Osteocyte (in vitro differentiated cells): ENCODE data around the gene DPH3. TPM values are rescaled to one million over a fixed set of nuclear protein-coding genes. Genes with fewer than 3 reads are reported as not detected.

Source experiments
- DNase-seq: peaks from one replicate; pipeline ENCODE4 v3.0.0; 2021; ENCODE audit warnings: mixed read lengths; ENCODE audit not compliant: unreplicated experiment; ENCODE audit errors: extremely low spot score
- H3K27ac Mint-ChIP-seq: one replicate; pipeline ENCODE4 v1.8.0; 2021; ENCODE audit warnings: mild to moderate bottlenecking, mixed read lengths; ENCODE audit not compliant: unreplicated experiment
- H3K27me3 Mint-ChIP-seq: one replicate; pipeline ENCODE4 v1.8.0; 2021; ENCODE audit warnings: mixed read lengths; ENCODE audit not compliant: unreplicated experiment
- H3K36me3 Mint-ChIP-seq: one replicate; pipeline ENCODE4 v1.8.0; 2021; ENCODE audit warnings: mixed read lengths; ENCODE audit not compliant: unreplicated experiment
- H3K4me1 Mint-ChIP-seq: one replicate; pipeline ENCODE4 v1.8.0; 2021; ENCODE audit warnings: mixed read lengths; ENCODE audit not compliant: unreplicated experiment
- H3K4me3 Mint-ChIP-seq: one replicate; pipeline ENCODE4 v1.8.0; 2021; ENCODE audit warnings: mild to moderate bottlenecking, moderate library complexity, mixed read lengths; ENCODE audit not compliant: unreplicated experiment
- H3K9me3 Mint-ChIP-seq: one replicate; pipeline ENCODE4 v1.8.0; 2021; ENCODE audit warnings: mixed read lengths; ENCODE audit not compliant: unreplicated experiment
- CTCF ChIP-seq: fragments of 200-600 bp; sonication (generic); IDR thresholded peaks from 2 replicates; pipeline ENCODE4 v1.5.0; 2021; ENCODE audit warnings: antibody characterized with exemption, mild to moderate bottlenecking, moderate library complexity
- total RNA-seq: library from RNA; stranded (reverse); gene quantifications from 2 replicates; pipeline ENCODE4 v1.2.1, GENCODE V29; 2021

DPH3 gene
- total RNA-seq, 1 donor from 2014 or later, result 21.4 TPM

- Mint-ChIP-seq H3K27ac (peak overlapping the region; percentile 65), H3K27me3 (no peaks in the 10 kb centered on the region), H3K36me3 (peaks cover 23% of the 10 kb centered on the region), H3K4me1 (peaks cover 21% of the 10 kb centered on the region), H3K4me3 (no peak overlapping the region), H3K9me3 (peaks cover 13% of the 10 kb centered on the region)
- DNase-seq, result no peak
- TF ChIP-seq CTCF, result peak; percentile 92
Measured at GRCh38 chr3:16290007-16290826, 25.5 kb upstream of the DPH3 start.

- Mint-ChIP-seq H3K9me3 (peaks cover 13% of the 10 kb centered on the region), H3K4me1 (peaks cover 21% of the 10 kb centered on the region), H3K27ac (peak overlapping the region; percentile 12), H3K36me3 (peaks cover 22% of the 10 kb centered on the region), H3K27me3 (no peaks in the 10 kb centered on the region), H3K4me3 (no peak overlapping the region)
- no peak for DNase-seq
- TF ChIP-seq CTCF, result no peak
Measured at GRCh38 chr3:16289144-16289889, 24.6 kb upstream of the DPH3 start.

GRCh38 chr3:16288664-16289063 lies 23.9 kb upstream of the DPH3 start:
- no peaks in the 10 kb centered on the region for H3K27me3 Mint-ChIP-seq
- peaks cover 17% of the 10 kb centered on the region for H3K36me3 Mint-ChIP-seq
- peaks cover 21% of the 10 kb centered on the region for H3K4me1 Mint-ChIP-seq
- H3K4me3 Mint-ChIP-seq, result no peak overlapping the region
- no peak overlapping the region for H3K27ac Mint-ChIP-seq
- no peak for TF ChIP-seq CTCF
- peaks cover 9% of the 10 kb centered on the region for H3K9me3 Mint-ChIP-seq
- DNase-seq, result no peak

- no peaks in the 10 kb centered on the region for H3K9me3 Mint-ChIP-seq
- H3K27ac Mint-ChIP-seq, result no peak overlapping the region
- TF ChIP-seq CTCF, result no peak
- H3K4me3 Mint-ChIP-seq, result no peak overlapping the region
- no peak for DNase-seq
- peaks cover 15% of the 10 kb centered on the region for H3K36me3 Mint-ChIP-seq
- H3K27me3 Mint-ChIP-seq, result no peaks in the 10 kb centered on the region
- H3K4me1 Mint-ChIP-seq, result peaks cover 26% of the 10 kb centered on the region
Measured at GRCh38 chr3:16286751-16287543, 22.2 kb upstream of the DPH3 start.
